Measurements from ENCODE around the gene LRRFIP2. TPM values are rescaled to one million over a fixed set of nuclear protein-coding genes. Genes with fewer than 3 reads are reported as not detected.
A peak's percentile ranks its signal among the peaks of the same experiment; 100 is the strongest.
"Not testable (repeated sequence)": the region's sequence is repeated elsewhere in the genome, so short reads cannot be mapped to it uniquely, and the experiment has no call there.

The LRRFIP2 gene
- total RNA-seq, 4 donors from 2014 or later: 56.5 to 148 (median 62.4) TPM

- Histone ChIP-seq H3K36me3 (no peaks in the 10 kb centered on the region), H3K4me1 (no peaks in the 10 kb centered on the region)
- DNase-seq: no peak
Measured at GRCh38 chr3:37068031-37068430, 106.4 kb downstream of the LRRFIP2 start.

GRCh38 chr3:37067577-37067976 is 106.8 kb downstream of the LRRFIP2 start:
- no peaks in the 10 kb centered on the region for H3K36me3 ChIP-seq
- no peaks in the 10 kb centered on the region for H3K27me3 ChIP-seq
- no peak overlapping the region for H3K27ac ChIP-seq
- H3K4me1 ChIP-seq: no peaks in the 10 kb centered on the region
- H3K4me3 ChIP-seq: no peak overlapping the region
- intact Hi-C loops (cut with DNase I; ENCODE audit: low total_unique reads): no loop called here
- H3K9me3 ChIP-seq: no peaks in the 10 kb centered on the region
- TF ChIP-seq CTCF (IDR thresholded peaks at IDR 0.05): no peak
- no peak for TF ChIP-seq POLR2A (IDR thresholded peaks at IDR 0.05)
- DNase-seq: no peak

More at GRCh38 chr3:37068031-37068430, 106.4 kb downstream of the LRRFIP2 start:
- TF ChIP-seq CTCF (IDR thresholded peaks at IDR 0.05) (no peak), POLR2A (IDR thresholded peaks at IDR 0.05) (no peak)
- Histone ChIP-seq H3K27me3 (no peaks in the 10 kb centered on the region), H3K27ac (no peak overlapping the region), H3K4me3 (no peak overlapping the region), H3K9me3 (no peaks in the 10 kb centered on the region)
- intact Hi-C loops (cut with DNase I; ENCODE audit: low total_unique reads): no loop called here

- no peaks in the 10 kb centered on the region for H3K9me3 ChIP-seq
- H3K36me3 ChIP-seq: no peaks in the 10 kb centered on the region
- H3K27ac ChIP-seq: no peak overlapping the region
- H3K27me3 ChIP-seq: no peaks in the 10 kb centered on the region
- no peak overlapping the region for H3K4me3 ChIP-seq
- no peaks in the 10 kb centered on the region for H3K4me1 ChIP-seq
- no peak for TF ChIP-seq POLR2A (IDR thresholded peaks at IDR 0.05)
- no peak for DNase-seq
- intact Hi-C loops (cut with DNase I; ENCODE audit: low total_unique reads): no loop called here
Measured at GRCh38 chr3:37064747-37065146, 109.6 kb downstream of the LRRFIP2 start.

GRCh38 chr3:37058117-37058516 is 116.3 kb downstream of the LRRFIP2 start:
- no peak overlapping the region for H3K4me3 ChIP-seq
- no peaks in the 10 kb centered on the region for H3K4me1 ChIP-seq
- no peaks in the 10 kb centered on the region for H3K9me3 ChIP-seq
- no peaks in the 10 kb centered on the region for H3K27me3 ChIP-seq
- DNase-seq: no peak
- intact Hi-C loops (cut with DNase I; ENCODE audit: low total_unique reads): no loop called here
- TF ChIP-seq POLR2A (IDR thresholded peaks at IDR 0.05) (no peak), CTCF (IDR thresholded peaks at IDR 0.05) (no peak)
- H3K36me3 ChIP-seq: no peaks in the 10 kb centered on the region
- H3K27ac ChIP-seq: no peak overlapping the region

GRCh38 chr3:37056826-37057225 is 117.6 kb downstream of the LRRFIP2 start:
- Histone ChIP-seq H3K27ac (no peak overlapping the region), H3K4me3 (no peak overlapping the region), H3K27me3 (no peaks in the 10 kb centered on the region), H3K36me3 (no peaks in the 10 kb centered on the region), H3K9me3 (no peaks in the 10 kb centered on the region), H3K4me1 (no peaks in the 10 kb centered on the region)
- no peak for DNase-seq
- intact Hi-C loops (cut with DNase I; ENCODE audit: low total_unique reads): no loop called here
- no peak for TF ChIP-seq POLR2A (IDR thresholded peaks at IDR 0.05)
- no peak for TF ChIP-seq CTCF (IDR thresholded peaks at IDR 0.05)

- intact Hi-C loops (cut with DNase I; ENCODE audit: low total_unique reads); H3K27me3 ChIP-seq; H3K4me3 ChIP-seq; H3K4me1 ChIP-seq; H3K36me3 ChIP-seq; DNase-seq; H3K9me3 ChIP-seq: not testable (repeated sequence)
- H3K27ac ChIP-seq: peak overlapping the region; percentile 6 to 75
Measured at GRCh38 chr3:37055077-37055476, 119.3 kb downstream of the LRRFIP2 start.
